ENCODE measurements around the gene LDB1.

LDB1 gene

GRCh38 chr10:102096449-102096848 is 23.7 kb downstream of the LDB1 start:
- no peak overlapping the region for H3K4me3 ChIP-seq (ENCODE audit: low read length)
- no peak for DNase-seq (ENCODE audit: low read depth)
- TF ChIP-seq CTCF (conservative IDR thresholded peaks at IDR 0.05; ENCODE audit: low read depth, low read length) = no peak

- no peak for TF ChIP-seq CTCF (conservative IDR thresholded peaks at IDR 0.05; ENCODE audit: low read depth, low read length)
- DNase-seq (ENCODE audit: low read depth) = no peak
- H3K4me3 ChIP-seq (ENCODE audit: low read length) = no peak overlapping the region
Observed at GRCh38 chr10:102090772-102091171, 29.4 kb downstream of the LDB1 start.

- TF ChIP-seq CTCF (conservative IDR thresholded peaks at IDR 0.05; ENCODE audit: low read depth, low read length) = no peak
- no peak for DNase-seq (ENCODE audit: low read depth)
- H3K4me3 ChIP-seq (ENCODE audit: low read length) = no peak overlapping the region
Observed at GRCh38 chr10:102086196-102086595, 34.0 kb downstream of the LDB1 start.

GRCh38 chr10:102085336-102085735 is 34.8 kb downstream of the LDB1 start:
- no peak for TF ChIP-seq CTCF (conservative IDR thresholded peaks at IDR 0.05; ENCODE audit: low read depth, low read length)
- no peak for DNase-seq (ENCODE audit: low read depth)
- no peak overlapping the region for H3K4me3 ChIP-seq (ENCODE audit: low read length)

- H3K4me3 ChIP-seq (ENCODE audit: low read length) = no peak overlapping the region
- TF ChIP-seq CTCF (conservative IDR thresholded peaks at IDR 0.05; ENCODE audit: low read depth, low read length) = no peak
- no peak for DNase-seq (ENCODE audit: low read depth)
Observed at GRCh38 chr10:102083541-102083940, 36.6 kb downstream of the LDB1 start.

GRCh38 chr10:102072673-102073527 is 47.3 kb downstream of the LDB1 start:
- DNase-seq (ENCODE audit: low read depth) = no peak
- H3K4me3 ChIP-seq (ENCODE audit: low read length) = no peak overlapping the region
- peak; percentile 98 for TF ChIP-seq CTCF (conservative IDR thresholded peaks at IDR 0.05; ENCODE audit: low read depth, low read length)

GRCh38 chr10:102069071-102069470 is 51.1 kb downstream of the LDB1 start:
- TF ChIP-seq CTCF (conservative IDR thresholded peaks at IDR 0.05; ENCODE audit: low read depth, low read length) = no peak
- H3K4me3 ChIP-seq (ENCODE audit: low read length) = no peak overlapping the region
- DNase-seq (ENCODE audit: low read depth) = no peak
